Thymus (tissue), 11 donors: ENCODE results near the gene COX7B2. TPM values are rescaled to one million over a fixed set of nuclear protein-coding genes. Genes with fewer than 3 reads are reported as not detected.

ENCODE experiments used
- DNase-seq, 9 donors: peaks; one replicate each; pipeline ENCODE4 v3.0.0-alpha.2; 2013; ENCODE audit warnings: low spot score in 9 of 9, low read depth in 6 of 9, missing footprints in 1 of 9
- H3K27ac ChIP-seq, 2 donors: one replicate each; pipeline ENCODE4 v1.5.1; 2013; ENCODE audit warnings: control low read depth in 1 of 2, low read depth in 1 of 2, low read length in 1 of 2, mild to moderate bottlenecking in 1 of 2, moderate library complexity in 1 of 2
- H3K27me3 ChIP-seq, 2 donors: one replicate each; pipeline ENCODE4 v1.5.1; 2013; ENCODE audit warnings: low read length in 1 of 2; ENCODE audit not compliant: control insufficient read depth in 2 of 2, insufficient read depth in 1 of 2
- H3K36me3 ChIP-seq, 2 donors: one replicate each; pipeline ENCODE4 v1.5.1; 2013; ENCODE audit warnings: low read length in 1 of 2, mild to moderate bottlenecking in 1 of 2, moderate library complexity in 1 of 2; ENCODE audit not compliant: control insufficient read depth in 2 of 2, insufficient read depth in 2 of 2
- H3K4me1 ChIP-seq, 2 donors: one replicate each; pipeline ENCODE4 v1.5.1; 2013; ENCODE audit warnings: low read length in 2 of 2; ENCODE audit not compliant: control insufficient read depth in 2 of 2, insufficient read depth in 2 of 2
- H3K4me3 ChIP-seq, 2 donors: one replicate each; pipeline ENCODE4 v1.5.1; 2013; ENCODE audit warnings: low read length in 2 of 2, control low read depth in 1 of 2, mild to moderate bottlenecking in 1 of 2
- H3K9me3 ChIP-seq, 2 donors: one replicate each; pipeline ENCODE4 v1.5.1; 2013; ENCODE audit warnings: low read length in 1 of 2, mild to moderate bottlenecking in 1 of 2; ENCODE audit not compliant: control insufficient read depth in 2 of 2, insufficient read depth in 1 of 2
- WGBS: extraction: QIAGEN DNeasy Blood & Tissue Kit; methylation state at CpG from one replicate; pipeline ENCODE4 v1.1.7; 2013; 5-methylcytosine and 5-hydroxymethylcytosine counted together
- polyA plus RNA-seq: library from polyadenylated mRNA; stranded (reverse); fragments of 200-250 nt; gene quantifications from one replicate; pipeline ENCODE4 v1.2.3, GENCODE V29; 2013
- total RNA-seq: library from RNA; stranded (reverse); fragments of 120-200 nt; gene quantifications from one replicate; pipeline ENCODE4 v1.2.4, GENCODE V29; 2013
- donor health status: healthy.

Gene COX7B2
- total and polyA plus RNA-seq, 2 donors = not detected

DNA sequence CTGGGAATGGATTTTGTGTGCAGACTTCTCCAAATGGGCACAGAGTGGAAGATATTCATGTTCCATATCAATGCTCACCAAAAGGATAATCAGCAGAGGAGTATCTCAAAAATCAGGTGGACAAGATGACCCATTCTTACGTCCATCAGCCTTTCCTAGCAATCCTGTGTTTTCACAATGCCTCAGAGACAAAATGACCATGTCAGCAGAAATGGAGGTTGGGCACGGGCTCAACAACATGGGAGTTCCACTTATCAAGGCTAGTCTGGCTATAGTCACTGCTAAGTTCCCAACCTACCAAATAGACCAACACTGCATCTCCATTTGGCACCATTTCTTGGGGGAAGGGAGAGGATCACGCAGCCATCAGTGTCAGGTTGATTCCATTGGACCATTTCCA lies 179.0 kb downstream of the COX7B2 start:
- no peak overlapping the region for H3K27ac ChIP-seq
- no peak for DNase-seq
- 77% methylated on average over 3 of the region's 3 CpGs for WGBS
- H3K9me3 ChIP-seq = peaks cover 0 to 11% of the 10 kb centered on the region in 2 donors
- H3K4me3 ChIP-seq = no peak overlapping the region
- no peaks in the 10 kb centered on the region for H3K4me1 ChIP-seq
- H3K27me3 ChIP-seq = no peaks in the 10 kb centered on the region
- no peaks in the 10 kb centered on the region for H3K36me3 ChIP-seq

DNA sequence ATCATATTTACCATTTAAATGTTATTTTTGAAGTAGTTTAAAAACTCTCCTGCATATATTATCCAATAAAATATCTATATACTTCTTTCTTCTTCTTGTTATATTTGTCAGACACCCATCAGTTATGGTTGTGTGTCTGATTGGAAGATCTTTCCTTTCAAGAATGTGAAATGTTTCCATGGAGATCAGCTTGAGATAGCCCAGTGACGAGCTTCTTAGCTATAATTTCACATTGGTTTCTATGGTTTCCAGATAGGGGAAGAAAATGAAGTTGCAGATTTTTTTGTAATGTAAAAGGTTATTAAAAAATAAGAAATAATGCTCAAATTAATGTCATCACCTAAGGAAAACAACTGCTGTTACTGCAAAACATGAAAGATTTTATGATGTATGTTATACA lies 189.0 kb downstream of the COX7B2 start:
- Histone ChIP-seq H3K9me3 (no peaks in the 10 kb centered on the region), H3K36me3 (no peaks in the 10 kb centered on the region), H3K4me3 (no peak overlapping the region), H3K4me1 (no peaks in the 10 kb centered on the region), H3K27ac (no peak overlapping the region), H3K27me3 (no peaks in the 10 kb centered on the region)
- WGBS = 64% methylated on average over 1 of the region's 1 CpG
- DNase-seq = no peak

DNA sequence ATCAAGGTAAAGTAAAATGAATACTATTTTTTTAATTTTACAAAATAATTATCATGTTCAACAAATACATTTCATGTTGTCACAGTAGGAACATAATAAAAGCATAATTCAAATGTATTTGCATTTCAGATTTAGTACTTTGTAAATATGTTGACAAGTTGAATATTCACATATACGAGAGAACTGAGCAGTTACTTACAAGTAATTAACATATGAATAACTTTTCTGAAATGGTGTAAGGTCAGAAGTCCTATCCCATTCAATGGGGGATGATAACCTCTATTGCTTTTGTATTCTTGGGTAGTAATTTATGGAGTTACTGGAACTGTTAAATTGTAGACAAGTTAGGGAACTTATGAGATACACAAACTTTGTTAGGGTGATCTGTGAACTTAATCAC lies 191.1 kb downstream of the COX7B2 start:
- no peak for DNase-seq
- H3K4me1 ChIP-seq = no peaks in the 10 kb centered on the region
- H3K4me3 ChIP-seq = no peak overlapping the region
- H3K27me3 ChIP-seq = no peaks in the 10 kb centered on the region
- H3K27ac ChIP-seq = no peak overlapping the region
- 87% methylated on average over 1 of the region's 1 CpG for WGBS
- H3K36me3 ChIP-seq = no peaks in the 10 kb centered on the region
- H3K9me3 ChIP-seq = no peaks in the 10 kb centered on the region

DNA sequence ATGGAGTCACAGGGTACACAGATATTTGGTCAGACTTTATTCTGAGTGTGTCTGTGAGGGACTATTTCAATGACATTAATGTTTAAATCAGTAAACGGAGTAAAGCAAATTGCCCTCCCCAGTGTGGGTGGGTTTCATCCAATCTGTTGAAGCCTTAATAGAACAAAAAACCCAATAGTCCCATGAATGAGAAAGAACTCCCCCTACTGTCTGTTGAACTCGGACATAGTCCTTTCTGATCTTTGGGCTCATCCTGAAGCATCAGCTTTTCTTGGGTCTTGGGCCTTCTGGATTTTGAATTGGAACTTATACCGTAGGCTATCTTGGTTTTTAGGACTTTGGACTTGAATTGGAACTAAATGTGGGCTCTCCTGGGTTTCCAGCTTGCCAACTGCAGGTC lies 193.6 kb downstream of the COX7B2 start:
- Histone ChIP-seq H3K4me1 (no peaks in the 10 kb centered on the region), H3K9me3 (no peaks in the 10 kb centered on the region)
- WGBS = 74% methylated on average over 3 of the region's 3 CpGs

DNA sequence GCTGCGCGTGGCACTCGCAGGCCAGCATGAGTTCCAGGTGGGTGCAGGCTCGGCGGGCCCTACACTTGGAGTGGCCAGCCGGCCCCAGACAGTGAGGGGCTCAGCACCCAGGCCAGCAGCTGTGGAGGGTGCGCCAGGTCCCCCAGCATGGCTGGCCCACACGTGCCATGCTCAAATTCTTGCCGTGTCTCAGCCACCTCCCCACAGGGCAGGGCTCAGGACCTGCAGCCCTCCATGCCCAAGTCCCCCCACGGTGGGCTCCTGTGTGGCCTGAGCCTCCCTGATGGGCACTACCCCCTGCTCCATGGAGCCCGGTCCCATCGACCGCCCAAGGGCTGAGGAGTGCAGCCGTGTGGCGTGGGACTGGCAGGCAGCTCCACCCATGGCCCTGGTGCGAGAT lies 210.2 kb downstream of the COX7B2 start:
- Histone ChIP-seq H3K4me3 (no peak overlapping the region), H3K9me3 (peaks cover 0 to 6% of the 10 kb centered on the region in 2 donors), H3K27ac (no peak overlapping the region), H3K4me1 (no peaks in the 10 kb centered on the region), H3K27me3 (no peaks in the 10 kb centered on the region), H3K36me3 (no peaks in the 10 kb centered on the region)
- WGBS = 97% methylated on average over 16 of the region's 16 CpGs
- no peak for DNase-seq

More for the DNA sequence above, 193.6 kb downstream of the COX7B2 start:
- Histone ChIP-seq H3K4me3 (no peak overlapping the region), H3K27ac (no peak overlapping the region), H3K36me3 (no peaks in the 10 kb centered on the region), H3K27me3 (no peaks in the 10 kb centered on the region)
- no peak for DNase-seq

Other genes starting within 250 kb of the COX7B2 start
- 0.71 TPM for gene GABRA4, start 84.3 kb upstream of the COX7B2 start, total RNA-seq
- 0.23 TPM for gene GABRA4, start 84.3 kb upstream of the COX7B2 start, polyA plus RNA-seq
- gene GABRB1, start 122.3 kb upstream of the COX7B2 start, total RNA-seq = under 0.01 TPM
- gene GABRB1, start 122.3 kb upstream of the COX7B2 start, polyA plus RNA-seq = 0.02 TPM